Ovary (tissue), 9 donors: ENCODE data around the gene SOD3. TPM values are rescaled to one million over a fixed set of nuclear protein-coding genes. Genes with fewer than 3 reads are reported as not detected.

ENCODE experiments used
- DNase-seq, 5 donors: peaks; one replicate each; pipeline ENCODE4 v3.0.0-alpha.2; 2019 to 2020
- H3K27ac ChIP-seq, 2 donors: fragments of 200-600 bp; one replicate each; pipeline versions ENCODE4 v1.5.1 to v1.8.0; 2019 to 2022
- H3K27me3 ChIP-seq: fragments of 200-600 bp; one replicate; pipeline ENCODE4 v1.8.0; 2022
- H3K36me3 ChIP-seq: fragments of 200-600 bp; sonication (generic); one replicate; pipeline ENCODE4 v1.5.1; 2019
- H3K4me1 ChIP-seq: one replicate; pipeline ENCODE4 v1.8.1; 2013; ENCODE audit warnings: mild to moderate bottlenecking, moderate library complexity; ENCODE audit not compliant: insufficient read depth
- H3K4me3 ChIP-seq: fragments of 200-600 bp; sonication (generic); one replicate; pipeline ENCODE4 v1.5.1; 2017
- H3K9me3 ChIP-seq, 2 donors: fragments of 200-600 bp in 1 of 2; sonication (generic) in 1 of 2; one replicate each; pipeline versions ENCODE4 v1.5.1 to v1.8.1; 2013 to 2019; ENCODE audit warnings: mild to moderate bottlenecking in 1 of 2, moderate library complexity in 1 of 2
- EP300 ChIP-seq: sonication (generic); formaldehyde crosslinking; IDR thresholded peaks from one replicate; pipeline ENCODE4 v1.6.1; 2017; ENCODE audit warnings: antibody characterized with exemption
- POLR2A ChIP-seq: fragments of 450-650 bp; IDR thresholded peaks from one replicate; pipeline ENCODE4 v1.6.1; 2017; ENCODE audit warnings: antibody characterized with exemption, mild to moderate bottlenecking, moderate library complexity
- WGBS, 3 donors: extraction: QIAGEN DNeasy Blood & Tissue Kit in 1 of 3; methylation state at CpG; one replicate each; pipeline versions ENCODE4 v1.1.5 to v1.1.7; 2013 to 2017; 5-methylcytosine and 5-hydroxymethylcytosine counted together
- intact Hi-C, 4 donors: fragments of 100-400 bp; cut with DNase I; formaldehyde crosslinking; loops; one replicate each; pipeline versions ENCODE4 v1.11.0 to v1.15.1; 2022 to 2023
- polyA plus RNA-seq, 2 donors: library from polyadenylated mRNA; stranded (reverse); fragments of 200-250 nt in 1 of 2; fragments of 350-450 nt in 1 of 2; fragmentation: Illumina TruSeq in 1 of 2; extraction: RNeasy Lipid Tissue Mini Kit (QIAGEN cat#74804) in 1 of 2; gene quantifications; one replicate each; pipeline ENCODE4 v1.2.3, GENCODE V29; 2013 to 2014
- total RNA-seq, 7 donors: library from RNA; depleted of rRNA in 2 of 7; stranded (reverse); fragments of >200 nt in 2 of 7; fragmentation: NEBNext Ultra II Directional in 3 of 7; extraction: Animal tissue kit (Norgen Biotek cat#: 25700) in 3 of 7; gene quantifications; one replicate each; pipeline versions ENCODE4 v1.1.0 to v1.2.4, GENCODE V29; 2016 to 2023
- TF ChIP-seq, protein P1 (sequence below), 3 donors: fragments of 450-650 bp in 2 of 3; fragments of 200-600 bp in 1 of 3; IDR thresholded peaks; one replicate each; pipeline versions ENCODE4 v1.5.1 to v1.8.0; 2016 to 2022; ENCODE audit warnings: antibody characterized with exemption in 3 of 3, mild to moderate bottlenecking in 1 of 3
- donor health status: DM: no; HTN: no; CAD: no; lungs with moderate emphysema.
- donor health status: DM: no; HTN: no; CAD: no.
- donor health status: Bipolar disorder and iron deficiency.
- donor health status: DM: yes; HTN: yes; CAD: no.
- donor health status: DM: no; HTN: no; CAD: no.
- donor health status: DM: yes; HTN: yes; CAD: no.

Gene SOD3
- total and polyA plus RNA-seq, 9 donors = 15.3 to 92.3 (median 33.0) TPM

GRCh38 chr4:24810871-24811631 lies 15.7 kb downstream of the SOD3 start:
- H3K27ac ChIP-seq = no peak overlapping the region
- WGBS, 3 donors = 91 to 93% (median 91%) methylated on average over 6 of the region's 6 CpGs

DNA sequence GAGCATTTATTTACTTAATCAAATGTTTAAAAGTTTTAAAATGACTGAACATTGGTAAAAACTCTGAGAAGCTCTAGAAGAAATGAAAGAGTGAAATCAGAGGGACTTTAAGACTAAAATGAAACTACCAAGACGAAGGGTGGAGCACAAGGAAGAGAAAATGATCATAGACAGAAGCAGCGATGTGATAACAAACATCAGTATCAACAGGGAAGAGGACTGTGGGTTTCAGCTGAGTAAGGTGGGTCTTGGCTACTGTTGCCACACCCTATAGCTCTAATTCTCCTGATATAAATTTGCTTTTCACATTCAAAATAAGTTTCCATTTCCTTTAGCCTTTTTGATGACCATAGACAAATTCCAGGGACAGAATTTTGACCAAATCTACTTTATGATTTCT lies 18.4 kb downstream of the SOD3 start:
- intact Hi-C loops = no loop called here
- no peak for TF ChIP-seq POLR2A
- TF ChIP-seq, protein P1, sequence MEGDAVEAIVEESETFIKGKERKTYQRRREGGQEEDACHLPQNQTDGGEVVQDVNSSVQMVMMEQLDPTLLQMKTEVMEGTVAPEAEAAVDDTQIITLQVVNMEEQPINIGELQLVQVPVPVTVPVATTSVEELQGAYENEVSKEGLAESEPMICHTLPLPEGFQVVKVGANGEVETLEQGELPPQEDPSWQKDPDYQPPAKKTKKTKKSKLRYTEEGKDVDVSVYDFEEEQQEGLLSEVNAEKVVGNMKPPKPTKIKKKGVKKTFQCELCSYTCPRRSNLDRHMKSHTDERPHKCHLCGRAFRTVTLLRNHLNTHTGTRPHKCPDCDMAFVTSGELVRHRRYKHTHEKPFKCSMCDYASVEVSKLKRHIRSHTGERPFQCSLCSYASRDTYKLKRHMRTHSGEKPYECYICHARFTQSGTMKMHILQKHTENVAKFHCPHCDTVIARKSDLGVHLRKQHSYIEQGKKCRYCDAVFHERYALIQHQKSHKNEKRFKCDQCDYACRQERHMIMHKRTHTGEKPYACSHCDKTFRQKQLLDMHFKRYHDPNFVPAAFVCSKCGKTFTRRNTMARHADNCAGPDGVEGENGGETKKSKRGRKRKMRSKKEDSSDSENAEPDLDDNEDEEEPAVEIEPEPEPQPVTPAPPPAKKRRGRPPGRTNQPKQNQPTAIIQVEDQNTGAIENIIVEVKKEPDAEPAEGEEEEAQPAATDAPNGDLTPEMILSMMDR (IDR thresholded peaks at IDR 0.05) = no peak
- TF ChIP-seq EP300 = no peak
- Histone ChIP-seq H3K36me3 (no peaks in the 10 kb centered on the region), H3K4me3 (no peak overlapping the region), H3K27me3 (no peaks in the 10 kb centered on the region), H3K4me1 (no peaks in the 10 kb centered on the region), H3K27ac (no peak overlapping the region), H3K9me3 (no peaks in the 10 kb centered on the region)
- 96 to 99% (median 98%) methylated on average over 2 of the region's 2 CpGs for WGBS, 3 donors
- DNase-seq = no peak

More at GRCh38 chr4:24810871-24811631, 15.7 kb downstream of the SOD3 start:
- no peaks in the 10 kb centered on the region for H3K36me3 ChIP-seq
- intact Hi-C loops = no loop called here
- no peaks in the 10 kb centered on the region for H3K4me1 ChIP-seq
- H3K4me3 ChIP-seq = no peak overlapping the region
- TF ChIP-seq, protein P1 (IDR thresholded peaks at IDR 0.05) = no peak
- DNase-seq = no peak
- no peaks in the 10 kb centered on the region for H3K9me3 ChIP-seq
- no peaks in the 10 kb centered on the region for H3K27me3 ChIP-seq

- no peaks in the 10 kb centered on the region for H3K36me3 ChIP-seq
- no peak for TF ChIP-seq POLR2A
- TF ChIP-seq EP300 = no peak
- TF ChIP-seq, protein P1 (IDR thresholded peaks at IDR 0.05) = no peak
- WGBS, 3 donors = 88 to 94% (median 93%) methylated on average over 18 of the region's 18 CpGs
- H3K27me3 ChIP-seq = no peaks in the 10 kb centered on the region
- intact Hi-C loops = no loop called here
- H3K27ac ChIP-seq = no peak overlapping the region
- H3K9me3 ChIP-seq = no peaks in the 10 kb centered on the region
- H3K4me3 ChIP-seq = no peak overlapping the region
- no peak for DNase-seq
- H3K4me1 ChIP-seq = no peaks in the 10 kb centered on the region
Observed at GRCh38 chr4:24816797-24817196, 21.4 kb downstream of the SOD3 start.

GRCh38 chr4:24820541-24820940 lies 25.2 kb downstream of the SOD3 start:
- Histone ChIP-seq H3K4me1 (no peaks in the 10 kb centered on the region), H3K9me3 (no peaks in the 10 kb centered on the region), H3K27me3 (no peaks in the 10 kb centered on the region), H3K36me3 (no peaks in the 10 kb centered on the region), H3K4me3 (no peak overlapping the region), H3K27ac (no peak overlapping the region)
- DNase-seq = no peak
- intact Hi-C loops = no loop called here
- TF ChIP-seq, protein P1 (IDR thresholded peaks at IDR 0.05) = no peak
- TF ChIP-seq EP300 (no peak), POLR2A (no peak)
